ENCODE results near the gene ATP13A3.
"Not testable (repeated sequence)": the region's sequence is repeated elsewhere in the genome, so short reads cannot be mapped to it uniquely, and the experiment has no call there.

Gene ATP13A3

DNA sequence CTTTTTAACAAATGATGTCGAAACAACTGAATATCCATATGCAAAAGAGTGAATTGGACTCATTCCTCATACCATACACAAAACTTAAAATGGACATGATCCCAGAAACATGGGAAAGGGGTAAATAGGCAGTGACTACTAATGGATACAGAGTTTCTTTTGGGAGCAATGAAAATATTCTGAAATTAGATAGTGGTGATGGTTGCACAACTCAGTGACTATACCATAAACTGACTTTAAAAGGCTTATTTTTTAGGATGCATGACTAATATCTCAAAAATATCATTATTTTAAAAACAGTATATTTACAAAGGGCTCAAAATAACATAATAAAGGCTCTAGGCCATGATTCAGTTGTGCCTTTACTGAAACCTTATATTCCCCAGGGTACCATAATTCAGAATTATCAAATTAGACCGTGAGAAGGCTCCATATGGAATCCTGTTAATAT is 16.3 kb upstream of the ATP13A3 start:
- in situ Hi-C loops (cut with HindIII; ENCODE audit: low sequenced_read_pairs): no loop called here

DNA sequence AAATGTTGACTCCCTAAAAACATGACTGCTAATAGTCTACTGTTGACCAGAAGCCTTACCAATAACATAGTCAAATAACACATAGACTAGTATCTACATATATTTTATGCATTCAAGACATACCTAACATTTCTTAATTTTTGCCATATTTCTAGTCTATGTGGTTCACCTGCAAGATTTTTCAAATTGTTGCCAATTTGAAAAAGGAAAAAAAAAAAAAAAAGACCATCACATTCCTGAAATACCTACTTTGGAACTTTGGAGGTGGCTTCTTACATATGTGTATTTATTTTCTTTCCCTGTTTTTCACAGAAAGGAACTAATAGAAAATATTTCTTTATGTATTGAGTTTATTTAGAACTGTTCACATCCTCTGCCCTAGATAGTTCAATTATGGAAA is 13.4 kb upstream of the ATP13A3 start:
- in situ Hi-C loops (cut with HindIII; ENCODE audit: low sequenced_read_pairs): no loop called here

DNA sequence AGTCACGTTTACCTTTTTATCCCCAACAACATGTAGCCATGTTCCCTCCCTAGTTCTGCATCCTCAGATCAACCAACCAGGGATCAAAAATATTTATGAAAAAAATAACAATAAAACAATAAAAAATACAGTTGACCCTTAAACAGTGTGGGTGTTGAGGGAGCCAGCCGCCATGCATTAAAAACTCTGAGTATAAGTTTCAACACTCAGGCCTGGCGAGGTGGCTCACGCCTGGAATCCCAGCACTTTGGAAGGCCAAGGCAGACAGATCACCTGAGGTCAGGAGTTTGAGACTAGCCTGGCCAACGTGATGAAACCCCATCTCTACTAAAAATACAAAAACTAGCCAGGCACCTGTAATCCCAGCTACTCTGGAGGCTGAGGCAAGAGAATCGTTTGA is 12.7 kb upstream of the ATP13A3 start:
- in situ Hi-C loops (cut with HindIII; ENCODE audit: low sequenced_read_pairs): not testable (repeated sequence)

GRCh38 chr3:194497799-194498575 is 11.2 kb upstream of the ATP13A3 start:
- in situ Hi-C loops (cut with HindIII; ENCODE audit: low sequenced_read_pairs): no loop called here

GRCh38 chr3:194496217-194496919 is 9.6 kb upstream of the ATP13A3 start:
- in situ Hi-C loops (cut with HindIII; ENCODE audit: low sequenced_read_pairs): no loop called here

DNA sequence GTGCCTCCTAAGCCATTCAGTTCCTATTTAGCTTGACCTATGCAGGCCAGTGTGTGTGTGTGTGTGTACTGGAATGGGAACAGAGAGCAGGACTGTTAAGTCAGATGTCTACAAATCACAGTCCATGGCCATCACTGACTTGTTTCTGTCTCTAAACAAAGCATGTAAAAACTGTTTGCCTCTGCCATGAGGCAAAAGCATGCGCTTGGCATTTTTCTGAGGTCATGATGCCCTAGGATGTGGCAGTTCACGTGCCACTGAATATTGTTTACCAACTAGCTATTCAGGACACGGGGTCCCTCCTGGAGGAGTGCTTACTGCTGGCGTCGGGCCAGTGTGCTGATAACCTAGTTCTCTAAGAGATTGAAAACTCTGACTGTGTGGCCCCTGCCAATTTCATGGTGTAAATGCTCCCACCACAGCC is 8.2 kb upstream of the ATP13A3 start:
- in situ Hi-C loops (cut with HindIII; ENCODE audit: low sequenced_read_pairs): no loop called here

GRCh38 chr3:194493995-194494927 is 7.5 kb upstream of the ATP13A3 start:
- in situ Hi-C loops (cut with HindIII; ENCODE audit: low sequenced_read_pairs): not testable (repeated sequence)

- in situ Hi-C loops (cut with HindIII; ENCODE audit: low sequenced_read_pairs): no loop called here
These were observed 5.2 kb upstream of the ATP13A3 start for GRCh38 chr3:194492001-194492400.

GRCh38 chr3:194489736-194490612 is 3.2 kb upstream of the ATP13A3 start:
- in situ Hi-C loops (cut with HindIII; ENCODE audit: low sequenced_read_pairs): loop anchor here (5.0 kb wide), 2 partner anchors 32 to 67 kb away; no protein-coding TSS in a partner anchor

DNA sequence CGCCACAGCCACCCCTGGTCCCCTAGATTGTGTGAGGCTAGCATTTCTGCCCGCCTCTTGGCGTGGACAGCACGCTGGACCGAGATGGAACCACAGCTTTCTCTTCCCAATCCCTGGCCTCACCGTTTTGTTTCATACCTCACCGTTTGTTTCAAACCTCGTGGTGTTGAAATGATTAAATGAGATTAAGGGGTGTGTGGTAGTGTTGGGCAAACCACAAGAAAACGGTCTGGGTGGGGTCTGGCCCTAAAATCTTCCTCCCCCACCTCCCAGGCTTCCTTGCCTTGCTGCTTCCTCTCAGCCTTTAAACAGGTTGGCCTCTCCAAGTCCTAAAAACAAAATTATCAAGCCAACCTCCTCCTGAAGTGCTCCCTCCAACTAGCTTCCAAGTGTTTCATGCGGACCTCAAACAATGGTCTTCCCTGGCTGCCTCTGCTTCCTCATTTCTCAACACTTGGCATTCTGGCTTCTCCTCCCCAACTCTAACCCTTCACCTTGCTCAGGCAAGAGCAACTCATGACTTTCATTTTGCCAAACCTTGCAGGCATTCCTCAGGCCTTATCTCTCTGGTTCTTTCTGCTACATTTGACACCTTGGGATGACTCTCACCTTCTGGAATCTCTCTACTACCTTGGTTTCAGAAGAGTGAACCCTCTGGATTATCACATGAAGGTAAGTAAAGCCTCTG is 1.4 kb upstream of the ATP13A3 start:
- in situ Hi-C loops (cut with HindIII; ENCODE audit: low sequenced_read_pairs): loop anchor here (5.0 kb wide), 2 partner anchors 34 to 69 kb away; no protein-coding TSS in a partner anchor

GRCh38 chr3:194487289-194488054 is 670 bp upstream of the ATP13A3 start:
- in situ Hi-C loops (cut with HindIII; ENCODE audit: low sequenced_read_pairs): loop anchor here (5.0 kb wide), 2 partner anchors 35 to 70 kb away; no protein-coding TSS in a partner anchor

- in situ Hi-C loops (cut with HindIII; ENCODE audit: low sequenced_read_pairs): loop anchor here (5.0 kb wide), 2 partner anchors 36 to 71 kb away; no protein-coding TSS in a partner anchor
These were observed 792 bp downstream of the ATP13A3 start for GRCh38 chr3:194485881-194486539.

- in situ Hi-C loops (cut with HindIII; ENCODE audit: low sequenced_read_pairs): loop anchor here (5.0 kb wide), 2 partner anchors 37 to 72 kb away; no protein-coding TSS in a partner anchor
These were observed 1.3 kb downstream of the ATP13A3 start for GRCh38 chr3:194485468-194485880.

DNA sequence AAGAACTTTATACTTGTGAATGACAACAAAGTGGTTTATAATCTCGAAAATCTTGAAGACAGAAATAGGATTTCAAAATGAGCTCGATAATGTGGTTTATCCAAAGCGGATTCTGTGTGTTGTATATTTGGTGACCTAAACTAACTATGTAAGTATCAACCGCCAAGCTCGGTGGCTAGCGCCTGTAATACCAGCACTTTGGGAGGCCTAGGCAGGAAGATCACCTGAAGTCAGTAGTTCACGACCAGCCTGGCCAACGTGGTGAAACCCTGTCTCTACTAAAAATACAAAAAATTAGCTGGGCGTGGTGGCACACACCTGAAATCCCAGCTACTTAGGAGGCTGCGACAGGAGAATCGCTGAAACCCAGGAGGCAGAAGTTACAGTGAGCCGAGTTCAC is 2.2 kb downstream of the ATP13A3 start:
- in situ Hi-C loops (cut with HindIII; ENCODE audit: low sequenced_read_pairs): loop anchor here (5.0 kb wide), 2 partner anchors 38 to 73 kb away; no protein-coding TSS in a partner anchor

DNA sequence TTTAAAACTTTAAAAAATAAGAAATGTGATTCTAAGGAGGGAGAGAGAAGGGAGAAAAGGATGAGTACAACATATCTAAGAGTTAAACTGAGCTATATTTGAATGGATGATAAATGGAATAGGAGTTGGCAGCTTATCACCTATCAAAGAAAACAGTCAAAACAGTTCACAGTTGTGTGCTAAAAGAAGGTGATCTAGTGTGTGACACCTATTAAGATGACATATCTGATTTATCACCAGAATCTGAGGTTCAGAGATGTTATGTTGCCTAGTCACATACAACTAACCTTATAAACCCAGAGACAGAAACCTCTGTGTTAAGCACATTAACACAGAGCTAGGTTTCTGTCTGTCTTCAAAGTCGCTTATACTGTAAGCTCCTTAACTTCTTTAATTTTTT is 3.0 kb downstream of the ATP13A3 start:
- in situ Hi-C loops (cut with HindIII; ENCODE audit: low sequenced_read_pairs): no loop called here

DNA sequence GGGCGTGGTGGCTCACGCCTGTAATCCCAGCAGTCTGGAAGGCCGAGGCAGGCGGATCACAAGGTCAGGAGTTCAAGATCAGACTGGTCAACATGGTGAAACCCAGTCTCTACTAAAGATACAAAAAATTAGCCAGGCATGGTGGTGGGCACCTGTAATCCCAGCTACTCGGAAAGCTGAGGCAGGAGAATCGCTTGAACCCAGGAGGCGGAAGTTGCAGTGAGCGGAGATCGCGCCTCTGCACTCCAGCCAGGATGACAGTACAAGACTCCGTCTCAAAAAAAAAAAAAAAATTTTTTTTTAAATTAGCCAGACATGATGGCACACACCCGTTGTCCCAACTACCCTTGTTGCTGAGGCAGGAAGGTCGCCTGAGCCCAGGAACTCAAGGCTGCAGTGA is 4.0 kb downstream of the ATP13A3 start:
- in situ Hi-C loops (cut with HindIII; ENCODE audit: low sequenced_read_pairs): not testable (repeated sequence)

- in situ Hi-C loops (cut with HindIII; ENCODE audit: low sequenced_read_pairs): no loop called here
These were observed 4.6 kb downstream of the ATP13A3 start for GRCh38 chr3:194482196-194482593.
